ENCODE results near the gene TNS1.

TNS1 gene

GRCh38 chr2:217804791-217805667, 197.8 kb downstream of the TNS1 start:
- DNase-seq: no peak

GRCh38 chr2:217804338-217804737, 198.5 kb downstream of the TNS1 start:
- DNase-seq: no peak

GRCh38 chr2:217803653-217803960, 199.2 kb downstream of the TNS1 start:
- no peak for DNase-seq

GRCh38 chr2:217802876-217803652, 199.7 kb downstream of the TNS1 start:
- no peak for DNase-seq

- no peak for DNase-seq
These were observed 200.5 kb downstream of the TNS1 start for GRCh38 chr2:217802266-217802665.

GRCh38 chr2:217801711-217802110, 201.1 kb downstream of the TNS1 start:
- no peak for DNase-seq

GRCh38 chr2:217801115-217801531, 201.7 kb downstream of the TNS1 start:
- DNase-seq: peak; percentile 9

- DNase-seq: no peak
These were observed 202.2 kb downstream of the TNS1 start for GRCh38 chr2:217800433-217801114.

GRCh38 chr2:217799563-217800432, 203.0 kb downstream of the TNS1 start:
- DNase-seq: no peak

- peak; percentile 21 for DNase-seq
These were observed 203.8 kb downstream of the TNS1 start for GRCh38 chr2:217798743-217799562.

- no peak for DNase-seq
These were observed 204.6 kb downstream of the TNS1 start for GRCh38 chr2:217798191-217798590.

- no peak for DNase-seq
These were observed 205.1 kb downstream of the TNS1 start for GRCh38 chr2:217797661-217798069.

- DNase-seq: no peak
These were observed 205.6 kb downstream of the TNS1 start for GRCh38 chr2:217797165-217797564.

- DNase-seq: no peak
These were observed 206.9 kb downstream of the TNS1 start for GRCh38 chr2:217795706-217796465.

- DNase-seq: no peak
These were observed 207.7 kb downstream of the TNS1 start for GRCh38 chr2:217795067-217795466.

GRCh38 chr2:217794133-217794986, 208.4 kb downstream of the TNS1 start:
- DNase-seq: no peak

GRCh38 chr2:217793566-217794132, 209.1 kb downstream of the TNS1 start:
- DNase-seq: no peak

- DNase-seq: no peak
These were observed 209.9 kb downstream of the TNS1 start for GRCh38 chr2:217792626-217793527.
